ENCODE measurements around the gene SIGLEC7.
A peak's percentile ranks its signal among the peaks of the same experiment; 100 is the strongest.

The SIGLEC7 gene

DNA sequence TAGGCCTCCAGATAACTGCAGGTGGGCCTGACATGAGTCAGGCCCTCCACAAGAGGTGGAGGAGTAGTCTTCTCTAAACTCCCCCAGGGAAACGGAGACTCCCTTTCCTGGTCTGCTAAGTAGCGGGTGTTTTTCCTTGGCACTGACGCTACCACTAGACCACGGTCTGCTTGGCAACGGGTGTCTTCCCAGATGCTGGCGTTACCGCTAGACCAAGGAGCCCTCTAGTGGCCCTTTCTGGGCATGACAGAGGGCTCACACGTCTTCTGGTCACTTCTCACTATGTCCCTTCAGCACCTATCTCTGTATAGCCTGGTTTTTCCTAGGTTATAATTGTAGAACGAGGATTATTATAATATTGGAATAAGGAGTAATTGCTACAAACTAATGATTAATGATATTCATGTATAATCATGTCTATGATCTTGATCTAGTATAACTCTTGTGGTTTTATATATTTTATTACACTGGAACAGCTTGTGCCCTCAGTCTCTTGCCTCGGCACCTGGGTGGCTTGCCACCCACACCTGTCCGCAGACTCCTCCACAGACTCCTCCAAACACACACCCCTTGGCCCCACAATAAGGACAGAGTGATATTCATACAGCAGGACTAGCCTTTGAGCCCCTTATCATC is 27.3 kb downstream of the SIGLEC7 start:
- peak; percentile 55 to 56 for DNase-seq (ENCODE audit: low read depth in 2 of 2)

DNA sequence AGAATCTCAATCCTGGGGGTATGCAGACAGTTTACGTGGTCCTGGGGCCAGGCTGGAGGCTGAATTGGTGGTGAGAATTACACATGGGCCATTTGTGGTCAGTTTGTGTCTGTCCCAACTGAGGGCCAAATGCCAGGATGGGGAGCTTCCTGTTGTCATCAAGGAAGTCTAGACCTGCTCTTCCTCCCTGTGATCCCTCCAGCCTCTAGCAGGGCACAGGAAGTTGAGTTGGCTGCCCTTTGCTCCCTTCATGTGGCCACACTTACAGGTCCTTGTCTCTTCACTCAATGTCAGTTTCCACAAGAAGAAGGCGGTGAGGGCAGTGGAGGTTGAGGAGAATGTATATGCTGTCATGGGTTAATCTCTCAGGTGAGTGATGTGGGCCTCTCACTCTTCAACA is 30.1 kb downstream of the SIGLEC7 start:
- DNase-seq (ENCODE audit: low read depth in 2 of 2), result no peak

DNA sequence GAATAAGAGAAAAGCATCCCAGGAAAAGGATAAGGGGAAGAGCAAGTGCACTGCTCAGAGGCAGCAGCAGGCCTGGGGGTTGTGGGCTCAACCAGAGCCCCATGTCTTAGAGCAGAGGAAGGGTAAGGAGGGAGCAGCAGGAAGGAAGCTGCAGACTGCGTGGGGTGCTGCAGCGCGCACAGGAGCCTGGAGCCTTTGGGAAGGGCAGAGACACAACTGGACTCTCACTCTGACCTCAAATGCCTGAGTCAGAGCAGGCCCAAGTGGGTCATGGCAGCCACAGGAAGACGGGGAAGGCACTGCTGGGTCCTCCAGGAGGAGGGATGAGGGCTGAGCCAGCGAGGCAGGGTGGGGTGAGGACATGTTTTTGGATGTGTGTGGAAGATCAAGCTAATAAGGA is 31.6 kb downstream of the SIGLEC7 start:
- no peak for DNase-seq (ENCODE audit: low read depth in 2 of 2)

DNA sequence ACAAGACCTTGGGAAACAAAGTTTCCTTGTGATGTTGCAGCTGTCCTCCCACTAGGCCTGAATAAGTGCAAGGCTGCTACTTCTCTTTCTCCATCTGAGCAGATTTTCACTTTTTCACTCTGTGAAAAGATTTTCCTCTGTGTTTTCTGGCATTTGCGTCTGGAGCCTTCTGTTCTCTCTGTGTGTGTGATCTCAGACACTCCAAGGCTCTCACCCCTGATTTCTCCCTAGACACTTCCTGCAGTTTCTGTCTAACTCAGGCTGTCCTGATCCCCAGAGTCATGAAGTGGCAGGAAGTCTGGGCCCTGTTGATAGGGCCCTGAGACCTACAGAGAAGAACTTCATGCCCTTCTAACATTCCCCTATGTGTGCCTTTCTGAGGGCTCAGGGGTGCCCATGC is 37.2 kb downstream of the SIGLEC7 start:
- no peak for DNase-seq (ENCODE audit: low read depth in 2 of 2)

DNA sequence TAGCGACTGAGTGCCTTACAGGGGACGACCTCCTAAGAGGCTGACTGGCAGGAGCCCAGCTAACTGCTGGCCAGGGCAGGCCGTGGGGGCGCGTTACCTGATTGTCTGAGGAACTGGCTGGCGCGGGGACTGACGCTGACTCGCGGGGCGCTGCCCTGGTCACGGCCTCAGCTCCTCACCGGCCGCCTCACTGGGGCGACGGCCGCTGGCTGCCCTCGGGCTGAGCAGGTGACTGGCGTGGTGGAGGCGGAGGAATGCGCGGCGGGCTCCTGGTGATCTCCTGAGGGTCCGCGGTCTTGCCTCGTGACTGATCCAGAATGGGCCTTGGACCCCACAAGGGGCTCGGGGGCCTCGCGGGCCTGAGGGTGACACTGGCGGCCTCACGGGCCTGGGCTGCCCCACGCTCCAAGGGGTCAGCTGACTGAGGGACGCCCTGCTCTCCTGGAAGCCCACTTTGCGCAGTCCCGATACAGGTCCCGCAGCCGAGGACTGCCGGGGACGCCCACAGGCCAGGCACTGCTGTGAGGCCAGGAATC is 39.3 kb downstream of the SIGLEC7 start:
- DNase-seq (ENCODE audit: low read depth in 2 of 2), result no peak

DNA sequence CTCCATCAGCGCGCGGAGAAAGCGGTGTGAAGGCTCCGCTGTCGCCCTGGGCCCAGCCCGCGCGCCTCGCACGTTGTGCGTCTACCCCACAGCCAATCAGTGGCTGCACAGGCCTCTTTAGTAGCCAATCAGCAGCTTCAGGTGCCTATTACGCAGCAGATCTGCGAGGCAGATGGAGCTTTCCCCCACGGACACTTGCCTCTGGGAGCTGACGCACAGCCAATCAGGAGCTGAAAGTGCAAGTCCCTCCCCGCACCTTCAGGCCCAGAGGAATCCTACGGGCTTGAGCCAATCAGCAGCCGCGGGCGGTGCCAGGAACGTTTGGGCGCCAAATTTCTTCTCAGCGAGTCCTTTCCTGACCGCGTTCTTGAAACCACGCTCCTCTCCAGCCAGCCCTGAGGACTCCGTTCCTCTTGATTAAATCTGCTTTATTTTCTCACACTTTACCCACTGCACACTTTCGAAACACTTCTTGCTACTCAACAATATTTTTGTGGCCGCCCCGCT is 39.9 kb downstream of the SIGLEC7 start:
- no peak for DNase-seq (ENCODE audit: low read depth in 2 of 2)

DNA sequence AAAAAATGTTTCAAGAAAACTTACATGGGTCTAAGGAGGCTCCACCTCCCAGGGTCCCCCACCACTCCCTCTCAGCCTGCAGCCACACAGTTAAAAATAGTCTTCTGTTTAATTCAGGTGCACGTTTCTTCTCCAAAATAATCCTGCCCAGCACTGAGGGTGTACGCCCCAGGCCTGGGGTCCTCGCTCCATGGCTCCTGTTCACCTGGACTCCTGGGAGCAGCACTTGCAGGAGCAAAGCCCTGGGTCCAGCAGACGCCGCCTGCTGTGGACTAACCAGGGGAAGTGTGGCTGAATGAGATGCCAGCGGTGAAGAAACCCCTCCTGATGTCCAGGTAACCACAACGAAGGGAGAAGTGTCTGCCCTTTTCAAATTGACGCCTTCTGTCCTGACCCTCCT is 41.5 kb downstream of the SIGLEC7 start:
- DNase-seq (ENCODE audit: low read depth in 2 of 2), result no peak

DNA sequence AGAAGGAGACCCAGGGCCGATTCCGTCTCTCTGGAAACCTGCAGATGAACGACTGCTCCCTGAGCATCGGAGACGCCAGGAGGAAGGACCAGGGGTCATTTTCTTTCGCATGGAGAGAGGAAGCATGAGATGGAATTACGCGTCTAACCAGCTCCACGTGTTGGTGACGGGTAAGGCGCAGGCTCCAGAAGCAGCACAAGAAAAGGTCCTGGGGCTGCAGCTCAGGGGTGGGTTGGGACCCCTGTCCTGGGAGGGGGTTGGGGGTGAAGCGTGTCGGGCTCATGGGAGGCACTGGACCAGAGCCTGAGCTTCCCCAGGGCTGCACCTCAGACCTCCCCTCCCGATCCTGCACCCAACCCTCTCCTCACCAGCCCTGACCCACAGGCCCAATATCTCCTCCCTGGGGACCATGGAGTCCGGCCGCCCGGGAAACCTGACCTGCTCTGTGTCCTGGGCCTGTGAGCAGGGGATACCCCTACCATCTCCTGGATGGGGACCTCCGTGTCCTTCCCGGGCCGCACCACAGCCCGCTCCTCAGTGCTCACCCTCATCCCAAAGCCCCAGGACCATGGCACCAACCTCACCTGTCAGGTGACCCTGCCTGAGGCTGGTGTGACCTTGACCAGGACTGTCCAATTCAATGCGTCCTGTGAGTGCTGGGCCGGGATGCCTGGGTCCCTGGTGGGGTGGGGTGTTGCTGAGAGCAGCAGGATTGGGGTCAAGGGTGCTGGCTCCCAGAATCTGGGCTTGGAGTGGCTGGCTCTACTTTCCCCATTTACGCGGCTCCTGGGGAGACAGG is 43.2 kb downstream of the SIGLEC7 start:
- no peak for DNase-seq (ENCODE audit: low read depth in 2 of 2)

DNA sequence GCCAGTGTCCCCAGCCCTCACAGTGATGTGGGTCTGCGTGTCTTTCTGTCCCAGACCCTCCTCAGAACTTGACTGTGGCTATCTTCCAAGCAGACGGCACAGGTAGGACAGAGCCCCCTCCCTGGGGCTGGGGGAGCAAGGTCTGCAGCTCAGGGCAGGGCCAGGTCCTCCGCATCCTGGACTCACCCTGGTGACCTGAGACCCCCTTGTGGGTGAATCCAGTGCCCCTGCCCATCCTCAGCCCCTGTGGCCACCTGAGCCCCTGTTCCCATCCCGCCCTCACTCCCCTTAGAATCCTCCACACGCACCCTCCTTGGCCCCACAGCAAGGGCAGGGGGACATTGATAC is 43.7 kb downstream of the SIGLEC7 start:
- no peak for DNase-seq (ENCODE audit: low read depth in 2 of 2)

DNA sequence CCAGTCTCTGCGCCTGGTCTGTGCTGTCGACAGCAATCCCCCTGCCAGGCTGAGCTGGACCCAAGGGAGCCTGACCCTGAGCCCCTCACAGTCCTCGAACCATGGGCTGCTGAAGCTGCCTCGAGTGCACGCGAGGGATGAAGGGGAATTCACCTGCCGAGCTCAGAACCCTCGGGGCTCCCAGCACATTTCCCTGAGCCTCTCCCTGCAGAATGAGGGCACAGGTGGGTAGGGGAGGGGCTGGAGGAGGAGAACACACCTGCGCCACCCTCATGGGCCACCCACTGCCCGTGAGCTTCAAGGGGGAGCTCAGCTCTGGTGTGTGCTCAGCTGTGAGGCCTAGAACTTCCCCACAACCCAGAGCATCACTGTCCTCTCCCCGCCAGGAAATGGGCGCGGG is 44.2 kb downstream of the SIGLEC7 start:
- DNase-seq (ENCODE audit: low read depth in 2 of 2), result no peak

DNA sequence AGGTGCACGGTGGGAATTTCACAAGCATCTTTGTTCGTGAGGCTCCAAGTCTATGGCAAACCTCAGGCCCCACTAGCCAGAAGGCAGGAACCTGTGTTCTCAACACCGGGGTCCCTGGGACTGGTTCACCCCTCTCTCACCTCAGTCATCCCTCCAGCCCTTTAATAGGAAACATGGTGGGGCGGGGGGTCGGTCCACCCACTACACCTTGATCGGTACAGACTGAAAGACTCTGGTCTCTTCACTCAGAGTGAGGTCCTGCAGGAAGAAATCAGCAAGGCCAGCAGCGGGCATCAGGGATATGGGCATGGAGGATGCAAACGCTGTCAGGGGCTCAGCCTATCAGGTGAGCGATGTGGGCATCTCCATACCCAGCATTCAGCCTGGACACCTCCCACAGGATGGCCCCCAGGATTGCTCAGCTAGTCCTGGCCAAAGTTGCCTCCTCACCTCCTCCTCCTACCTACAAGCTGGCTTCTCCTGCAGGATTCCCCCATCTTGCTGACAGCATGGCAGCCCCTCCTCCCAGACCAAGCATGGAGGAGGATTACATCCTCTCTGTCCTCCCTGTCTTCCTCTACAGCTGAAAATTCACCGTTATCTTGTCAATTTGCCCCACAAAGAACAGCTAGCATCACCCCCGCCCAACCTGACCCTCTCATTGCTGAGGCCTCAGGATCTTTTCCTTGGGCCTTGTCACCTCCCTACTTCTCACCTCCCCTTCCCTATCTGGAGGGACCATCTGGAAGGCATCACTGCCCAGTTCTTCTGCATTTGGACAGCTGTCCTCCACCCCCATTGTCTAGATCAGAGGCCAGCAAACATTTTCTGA is 45.5 kb downstream of the SIGLEC7 start:
- DNase-seq (ENCODE audit: low read depth in 2 of 2), result no peak

DNA sequence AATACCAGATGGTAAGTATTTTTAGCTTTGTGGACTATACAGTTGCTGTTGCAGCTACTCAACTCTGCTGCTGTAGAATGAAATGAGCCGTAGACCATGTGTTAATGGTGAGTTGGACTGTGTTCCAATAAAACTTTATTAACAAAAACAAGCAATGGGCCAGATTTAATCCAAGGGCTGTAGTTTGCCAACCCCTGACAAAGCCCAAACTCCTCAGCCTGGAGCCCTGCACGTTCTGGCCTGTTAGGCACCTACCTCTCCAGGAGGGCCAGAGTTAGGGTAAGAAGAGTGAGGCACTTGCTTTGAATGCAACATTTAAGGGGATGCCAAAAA is 46.1 kb downstream of the SIGLEC7 start:
- DNase-seq (ENCODE audit: low read depth in 2 of 2), result no peak

DNA sequence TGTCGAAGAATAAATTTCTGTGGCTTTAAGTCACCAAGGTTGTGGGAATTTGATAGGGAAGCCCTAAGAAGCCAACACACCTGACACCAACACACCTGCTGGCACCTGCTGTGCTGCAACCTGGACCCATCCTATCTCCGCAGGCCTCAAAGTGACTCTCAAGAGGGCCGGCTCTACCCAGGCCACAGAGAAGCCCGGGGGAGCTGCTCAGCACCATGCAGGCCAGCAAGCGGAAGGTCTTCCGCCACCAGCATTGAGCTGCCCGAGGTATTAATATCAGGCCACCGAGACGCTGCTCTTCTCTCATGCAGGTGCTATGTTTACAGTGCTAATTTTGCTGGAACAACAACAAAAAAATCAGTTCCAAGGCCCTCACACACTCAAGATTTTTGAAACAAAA is 50.6 kb downstream of the SIGLEC7 start:
- DNase-seq (ENCODE audit: low read depth in 2 of 2), result no peak

DNA sequence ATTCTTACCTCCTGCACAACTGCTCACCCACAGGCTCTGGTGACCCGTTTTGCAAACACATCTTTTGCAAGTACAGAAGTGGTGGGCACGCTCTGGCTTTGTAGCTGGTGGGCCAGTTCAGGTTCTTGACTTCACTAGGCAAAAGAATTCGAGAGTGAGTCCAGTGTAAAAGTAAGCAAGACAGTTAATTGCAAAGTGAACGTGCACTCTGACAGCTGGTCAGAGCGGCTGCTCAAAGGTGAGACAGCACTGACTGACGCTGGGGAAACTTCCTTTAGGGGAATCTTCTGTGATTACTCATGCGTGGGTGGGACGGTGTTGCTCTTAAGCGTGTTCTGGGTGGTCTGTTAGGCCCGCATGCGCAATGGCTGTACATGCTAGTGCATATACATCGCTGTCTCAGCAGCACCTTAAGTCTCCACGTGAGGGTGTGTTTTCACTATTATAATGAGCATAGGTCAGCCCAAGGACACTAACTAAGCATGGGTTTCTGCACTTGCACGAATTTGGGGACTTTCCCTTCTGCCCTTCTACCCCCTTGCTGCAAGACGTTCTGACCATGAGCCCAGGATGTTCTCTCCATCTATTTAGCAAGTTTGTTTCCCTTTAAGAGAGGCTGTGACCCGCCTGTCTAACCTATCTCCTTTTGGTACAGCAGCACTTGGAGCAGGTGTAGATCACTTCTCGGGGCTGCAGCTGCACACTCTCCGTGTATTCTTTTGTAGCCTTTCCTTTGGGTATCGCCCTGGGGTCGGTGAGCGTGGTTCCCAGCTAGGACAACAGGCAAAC is 52.6 kb downstream of the SIGLEC7 start:
- DNase-seq (ENCODE audit: low read depth in 2 of 2), result no peak

DNA sequence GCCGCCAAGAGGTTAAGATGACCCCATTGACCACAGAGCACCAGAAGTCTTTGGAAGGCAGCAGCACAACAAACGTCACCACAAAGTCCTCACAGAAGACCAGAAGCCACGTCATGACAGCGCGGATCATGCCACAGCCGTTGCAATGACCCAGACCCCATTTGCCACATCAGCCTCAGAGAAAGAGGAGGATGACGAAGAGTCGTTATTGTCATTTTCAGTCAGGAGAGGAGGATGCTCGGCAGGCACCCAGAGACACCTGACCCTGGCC is 53.1 kb downstream of the SIGLEC7 start:
- DNase-seq (ENCODE audit: low read depth in 2 of 2), result no peak

DNA sequence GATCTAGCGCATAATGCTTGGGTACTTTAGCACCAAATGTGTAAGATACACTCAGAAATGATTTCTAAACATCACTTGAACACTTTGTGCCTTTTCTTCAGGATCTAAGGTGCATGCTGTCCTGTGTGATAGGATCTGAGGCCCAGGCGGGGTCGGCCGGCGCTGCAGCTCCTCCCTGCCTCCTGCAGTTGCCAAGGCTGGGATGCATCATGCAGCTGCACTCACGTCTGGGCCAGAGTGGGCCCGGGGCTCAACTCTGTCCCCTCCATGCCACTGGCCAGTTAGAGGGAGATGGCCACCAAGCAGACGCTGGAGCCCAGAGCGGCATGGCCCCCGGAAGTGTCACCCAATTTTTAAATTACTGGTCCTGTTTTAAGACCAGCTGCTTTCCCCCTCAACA is 53.5 kb downstream of the SIGLEC7 start:
- no peak for DNase-seq (ENCODE audit: low read depth in 2 of 2)

DNA sequence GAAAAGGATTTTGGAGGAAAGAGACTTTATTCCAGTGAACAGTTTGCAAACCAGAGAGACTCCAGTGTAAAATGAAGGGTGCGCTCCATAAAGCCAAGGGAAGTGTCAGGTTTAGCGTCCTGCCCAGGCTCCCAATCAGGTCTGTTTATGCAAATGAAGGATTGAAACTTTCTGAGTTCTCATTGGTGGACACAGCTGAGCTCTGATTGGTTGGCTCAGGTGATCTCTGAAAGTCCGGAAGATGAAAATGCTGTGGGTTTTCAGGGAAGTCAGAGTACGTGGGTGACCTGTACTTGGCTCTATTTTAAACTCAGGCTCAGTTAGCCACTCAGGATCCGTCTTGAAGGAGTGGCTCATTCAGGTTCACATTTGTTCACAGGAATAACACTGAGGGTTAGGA is 54.1 kb downstream of the SIGLEC7 start:
- no peak for DNase-seq (ENCODE audit: low read depth in 2 of 2)

DNA sequence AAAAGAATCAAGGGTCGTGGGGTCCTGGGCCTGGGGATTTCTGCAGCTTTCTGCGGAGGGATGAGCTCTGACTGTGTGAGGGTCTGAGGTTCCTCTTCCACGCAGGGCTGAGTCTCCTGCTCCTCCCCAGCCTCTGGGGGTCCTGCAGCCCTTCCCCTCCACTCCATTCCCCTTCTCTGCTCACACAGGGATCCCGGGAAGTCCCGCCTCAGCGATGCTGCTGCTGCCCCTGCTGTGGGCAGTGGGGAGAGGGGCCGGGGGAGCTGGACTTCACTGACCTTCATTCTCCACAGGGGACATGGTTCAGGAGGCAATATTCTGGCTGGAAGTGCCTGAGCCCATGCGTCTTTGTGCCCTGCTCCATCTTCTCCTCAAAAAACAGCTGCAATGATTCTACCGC is 56.5 kb downstream of the SIGLEC7 start:
- DNase-seq (ENCODE audit: low read depth in 2 of 2), result no peak

DNA sequence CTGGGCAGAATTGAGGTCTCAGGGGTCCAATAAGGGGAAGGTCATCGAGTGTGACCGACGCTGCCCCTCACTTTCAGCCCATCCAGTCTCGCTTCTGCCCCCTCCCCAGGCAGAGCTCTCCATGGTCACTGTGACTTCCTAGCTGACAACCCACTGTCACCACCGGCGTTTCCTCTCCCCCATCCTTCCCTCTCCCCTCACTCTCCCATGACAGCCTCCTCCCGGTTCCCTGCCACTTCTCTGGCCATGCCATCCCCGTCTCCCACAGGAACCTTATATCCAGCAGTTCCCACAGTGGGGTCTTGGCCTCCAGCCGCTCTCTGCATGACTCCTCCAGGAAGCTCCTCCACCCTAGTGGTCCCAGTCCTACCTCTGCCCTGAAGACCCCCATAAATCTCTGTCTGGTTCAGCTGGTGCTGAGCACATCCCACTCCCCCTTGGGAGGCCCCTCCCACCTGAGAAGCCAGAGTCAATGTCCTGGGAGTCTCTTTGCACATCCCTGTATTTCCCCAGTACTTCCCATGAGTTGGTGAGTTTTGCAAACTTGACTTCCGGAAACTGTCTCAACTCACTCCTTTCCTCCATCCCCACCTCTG is 58.1 kb downstream of the SIGLEC7 start:
- no peak for DNase-seq (ENCODE audit: low read depth in 2 of 2)

DNA sequence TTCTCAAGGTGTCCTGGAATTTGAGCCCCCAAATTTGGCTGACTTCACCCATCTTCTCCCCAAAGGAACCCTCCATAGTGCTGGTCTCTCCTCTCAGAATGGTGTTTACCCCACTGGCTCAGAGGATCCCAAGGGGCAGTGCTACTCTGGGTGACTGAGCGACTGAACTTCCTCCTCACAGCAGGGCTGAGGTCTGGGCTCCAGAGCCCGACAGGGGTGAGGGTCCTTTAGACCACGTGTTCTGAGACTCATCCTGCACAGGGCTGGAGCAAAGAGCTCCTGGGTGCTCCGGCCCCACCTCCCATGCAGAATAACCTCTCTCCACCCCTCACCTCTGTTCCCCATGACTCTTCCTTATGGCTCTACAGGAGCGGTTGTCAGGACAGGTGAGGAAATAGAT is 59.6 kb downstream of the SIGLEC7 start:
- DNase-seq (ENCODE audit: low read depth in 2 of 2), result no peak

All from stimulated activated CD4-positive, alpha-beta T cell treated with anti-CD3 and anti-CD28 coated beads, Interleukin-4, amount 100 ng/mL, for 48 hours (primary cell).